Brain pericyte (primary cell): ENCODE results near the gene MOB3B.
"Not testable (repeated sequence)": the region's sequence is repeated elsewhere in the genome, so short reads cannot be mapped to it uniquely, and the experiment has no call there.

Experiments
- DNase-seq: peaks from one replicate; pipeline ENCODE4 v3.0.0-alpha.2; 2012; ENCODE audit warnings: low read depth, low spot score

Gene MOB3B

DNA sequence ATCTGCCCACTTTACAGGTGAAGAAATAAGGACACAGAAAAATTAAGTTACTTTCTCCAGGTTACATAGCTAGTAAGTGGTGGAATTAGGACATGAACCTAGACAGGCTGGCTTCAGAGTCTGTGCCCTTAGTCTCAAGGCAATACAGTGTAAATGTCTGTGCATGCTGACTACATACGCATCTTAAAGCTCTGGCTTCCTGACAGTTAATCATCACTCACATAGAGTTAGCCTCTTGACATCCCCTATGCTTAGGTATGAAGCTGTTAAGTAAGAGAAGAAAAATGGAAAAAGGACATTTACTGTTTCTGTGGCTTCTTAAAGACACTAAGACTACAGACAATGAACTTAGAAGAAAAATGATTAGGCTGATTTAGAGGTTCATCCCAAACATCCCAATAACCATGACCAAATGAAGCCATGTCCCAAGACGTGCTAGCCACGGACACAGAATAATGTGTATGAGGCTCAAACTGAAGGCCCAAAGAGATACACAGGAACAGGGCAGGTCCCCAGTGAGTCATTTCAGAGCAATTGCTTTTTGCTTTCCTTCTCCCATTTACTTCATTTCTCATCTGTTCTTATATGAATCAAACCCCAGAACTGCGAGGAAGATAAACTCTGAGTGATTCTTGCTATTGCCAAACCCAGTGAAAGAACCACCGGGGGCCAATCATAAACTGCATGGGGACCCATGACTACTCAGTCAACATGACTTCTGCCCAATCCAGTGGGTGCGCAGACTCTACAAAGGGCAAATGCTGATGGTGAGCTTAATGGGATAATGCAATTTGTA is 105.5 kb downstream of the MOB3B start:
- no peak for DNase-seq

DNA sequence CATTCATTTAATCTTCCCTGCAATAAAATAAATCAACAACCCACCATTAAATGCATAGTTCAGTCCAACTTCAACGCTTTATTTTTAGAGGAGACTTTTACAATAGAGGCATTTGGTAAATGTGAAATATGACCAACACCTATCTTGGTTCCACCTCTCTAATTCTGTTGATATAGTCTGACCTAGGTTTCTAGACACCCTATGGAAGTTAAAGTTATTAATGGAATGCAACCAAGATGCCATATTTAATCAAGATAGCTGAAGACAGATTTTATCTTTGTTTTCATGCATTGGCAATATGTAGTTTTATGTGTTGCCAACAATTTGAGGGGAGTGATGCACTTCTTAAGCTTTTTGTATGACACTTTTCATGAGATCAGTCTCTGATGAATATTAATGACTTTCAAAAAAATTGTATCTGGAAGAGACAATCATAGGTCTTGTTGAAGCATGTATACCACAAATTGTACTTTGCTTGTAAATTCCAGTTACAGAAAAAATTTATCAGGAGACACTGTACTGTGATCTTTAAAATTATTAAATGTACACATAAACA is 107.3 kb downstream of the MOB3B start:
- no peak for DNase-seq

DNA sequence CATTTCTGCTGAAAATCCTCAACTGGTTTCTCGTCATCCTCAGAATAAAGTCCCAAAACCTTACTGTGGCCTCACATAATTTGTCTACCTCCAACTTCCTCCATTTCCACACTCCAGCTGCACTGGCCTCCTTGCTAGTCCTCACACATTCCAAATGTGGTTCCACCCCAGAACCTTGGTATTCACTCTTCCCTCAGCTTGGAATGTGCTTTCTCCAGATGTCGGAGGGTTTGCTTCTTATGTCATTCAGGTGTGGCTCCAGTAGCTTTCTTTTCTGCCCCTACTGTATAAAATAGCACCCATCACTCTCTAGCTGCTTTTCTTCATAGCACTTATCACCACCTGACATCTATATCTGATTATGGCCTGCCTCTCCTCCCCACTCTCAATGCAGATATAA is 108.0 kb downstream of the MOB3B start:
- DNase-seq: no peak

DNA sequence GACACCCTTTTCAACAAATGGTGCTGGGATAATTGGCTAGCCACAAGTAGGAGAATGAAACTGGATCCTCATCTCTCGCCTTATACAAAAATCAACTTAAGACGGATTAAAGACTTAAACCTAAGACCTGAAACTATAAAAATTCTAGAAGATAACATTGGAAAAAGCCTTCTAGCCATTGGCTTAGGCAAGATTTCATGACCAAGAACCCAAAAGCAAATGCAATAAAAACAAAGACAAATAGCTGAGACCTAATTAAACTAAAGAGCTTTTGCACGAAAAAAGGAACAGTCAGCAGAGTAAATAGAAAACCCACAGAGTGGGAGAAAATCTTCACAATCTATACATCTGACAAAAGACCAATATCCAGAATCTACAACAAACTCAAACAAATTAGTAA is 110.1 kb downstream of the MOB3B start:
- DNase-seq: not testable (repeated sequence)

DNA sequence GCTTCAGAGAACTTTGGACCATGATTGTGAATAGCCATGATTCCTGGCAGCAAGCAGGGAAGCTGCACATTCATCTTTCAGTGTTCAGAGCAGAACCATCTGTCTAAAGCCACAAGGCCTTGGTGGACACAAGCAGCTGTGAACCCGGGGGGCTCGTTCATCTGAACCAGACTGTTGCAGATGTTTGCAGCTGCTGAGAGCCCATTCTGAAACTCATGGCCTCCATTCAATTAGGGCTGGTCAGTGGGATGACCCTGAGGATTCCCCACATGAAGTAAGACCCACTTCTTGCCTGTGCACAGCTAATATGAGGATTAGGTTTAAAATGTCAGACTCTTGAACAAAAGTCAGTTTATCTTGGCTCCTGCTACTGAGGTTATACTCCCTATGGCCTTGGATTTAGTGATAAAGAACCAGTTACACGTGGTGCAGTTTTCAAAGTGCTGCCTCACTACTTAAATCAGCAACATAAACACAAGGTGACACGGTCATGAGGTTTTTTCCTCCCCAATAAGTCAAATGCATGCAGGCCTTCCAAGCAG is 115.3 kb downstream of the MOB3B start:
- DNase-seq: no peak

DNA sequence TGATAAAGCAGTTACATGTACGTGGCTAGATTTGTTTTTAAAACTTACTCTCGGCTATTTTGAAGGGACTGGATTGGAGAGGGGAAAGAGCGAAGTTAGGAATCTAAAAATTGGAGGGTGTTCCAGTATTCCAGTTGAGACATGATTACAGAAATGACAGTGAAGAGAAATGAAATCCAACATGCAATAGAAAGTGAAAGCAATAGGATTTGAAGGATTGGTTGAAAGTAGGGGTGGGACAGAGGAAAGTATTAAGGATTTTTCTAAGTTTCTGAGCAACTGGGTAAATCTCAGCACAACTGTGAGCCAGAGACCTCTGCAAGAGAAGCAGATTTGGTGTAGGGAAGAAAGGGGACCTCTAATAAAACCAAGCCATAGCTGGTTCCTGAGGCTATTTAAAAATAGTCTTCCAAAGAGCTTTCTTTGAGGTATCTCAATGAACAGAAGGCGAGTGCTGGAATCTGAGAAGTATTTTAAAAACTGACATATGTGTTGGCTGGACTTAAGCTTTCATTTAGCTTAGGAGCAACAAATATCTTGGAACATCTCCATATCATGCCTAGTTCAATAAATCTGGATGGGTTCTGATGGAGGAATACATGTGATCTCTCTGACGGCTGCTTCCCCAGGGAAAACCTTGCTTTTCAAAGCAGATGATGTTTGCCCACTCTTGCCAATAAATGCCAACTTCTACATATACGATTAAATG is 115.9 kb downstream of the MOB3B start:
- no peak for DNase-seq

DNA sequence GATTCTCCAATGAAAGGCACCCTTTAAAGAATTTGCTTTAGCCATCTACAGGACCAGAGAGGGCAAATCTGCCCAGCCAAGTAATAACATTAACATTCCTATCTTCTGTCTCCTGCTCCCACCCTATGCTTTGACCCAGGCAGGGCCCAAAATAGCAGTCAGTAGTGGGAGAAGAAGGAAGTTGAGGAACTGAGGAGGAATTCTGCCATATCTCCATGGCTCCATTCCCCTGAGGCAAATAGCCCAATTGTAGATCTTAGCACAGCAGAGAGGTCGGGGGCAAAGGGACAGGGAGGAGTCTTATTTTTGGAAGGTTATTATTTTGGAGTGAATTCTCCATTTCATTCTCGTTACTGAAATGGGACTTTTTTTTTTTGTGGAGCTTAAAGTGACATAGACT is 116.7 kb downstream of the MOB3B start:
- DNase-seq: no peak

DNA sequence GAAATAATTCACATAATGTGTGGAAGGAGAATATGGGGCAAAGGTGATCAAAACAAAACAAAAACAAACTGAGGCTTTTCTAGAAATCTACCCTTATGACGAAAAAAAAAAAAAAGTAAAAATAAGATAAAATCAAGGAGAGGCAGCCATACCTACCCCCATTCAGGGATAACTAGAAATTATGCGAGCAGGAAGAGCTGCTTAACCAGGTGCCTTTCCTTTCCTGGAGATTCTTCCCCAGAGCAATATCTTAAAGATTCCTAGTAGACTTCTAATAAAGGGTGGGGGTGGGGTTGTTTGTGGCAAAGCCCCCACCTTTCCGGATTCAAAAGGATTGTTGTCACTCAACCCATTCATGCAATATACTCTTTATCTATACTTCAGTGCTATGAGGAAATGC is 117.5 kb downstream of the MOB3B start:
- DNase-seq: no peak

DNA sequence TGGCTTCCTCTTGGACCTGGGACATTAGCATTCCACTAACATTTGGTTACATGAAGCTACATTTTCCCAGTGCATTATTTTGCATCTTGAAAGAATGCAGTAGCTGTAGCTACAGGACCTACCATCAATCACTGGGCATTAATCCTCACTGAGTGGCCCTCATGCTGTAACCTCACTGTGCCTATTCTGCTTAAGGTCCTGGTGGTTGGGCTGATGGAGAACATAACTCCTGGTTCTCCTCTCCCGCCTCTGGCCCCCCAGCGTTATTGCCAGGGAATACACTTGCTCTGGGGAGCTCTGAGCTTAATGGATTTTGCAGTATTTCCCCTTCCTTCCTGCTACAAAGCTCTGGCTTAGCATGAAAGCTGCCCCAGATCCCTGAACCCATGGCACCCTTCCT is 121.1 kb downstream of the MOB3B start:
- DNase-seq: no peak

DNA sequence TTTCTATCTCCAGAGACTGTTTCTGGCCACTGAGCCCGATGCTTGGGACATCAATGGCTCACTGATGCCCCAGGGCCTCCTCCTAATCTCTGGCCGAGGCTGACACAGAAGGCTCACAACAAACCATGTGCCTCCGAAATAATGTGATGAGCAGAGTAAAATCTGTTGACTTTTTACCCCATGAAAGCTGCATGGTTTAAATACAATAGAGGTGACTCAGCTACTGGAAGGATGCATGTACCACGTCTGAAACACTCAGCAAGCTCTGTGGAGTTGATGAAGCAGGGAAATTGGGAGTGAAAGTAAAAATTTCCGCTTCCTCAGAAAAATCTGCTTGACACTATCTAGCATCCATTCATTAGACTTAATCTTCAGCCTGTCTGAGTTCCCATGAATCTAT is 121.6 kb downstream of the MOB3B start:
- DNase-seq: no peak

DNA sequence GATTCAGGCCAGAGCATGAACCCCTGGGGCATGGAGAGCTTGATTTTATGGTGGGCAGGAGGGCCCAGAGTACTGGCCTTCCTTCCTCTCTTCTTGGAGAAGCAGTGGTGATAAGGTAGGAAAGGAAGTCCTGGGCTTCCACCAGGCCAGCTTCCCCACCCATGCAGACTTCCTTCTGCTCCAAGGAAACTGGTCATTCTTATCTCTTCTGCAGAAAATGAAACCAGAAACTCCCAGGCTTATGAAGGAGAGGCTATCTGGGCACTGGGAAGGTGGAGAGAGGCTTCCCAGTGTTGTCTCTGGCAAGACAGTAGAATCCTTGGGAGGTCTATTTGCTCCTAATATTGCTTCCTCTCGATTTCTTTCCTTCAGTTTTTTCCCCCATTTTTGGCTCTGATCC is 122.1 kb downstream of the MOB3B start:
- no peak for DNase-seq

DNA sequence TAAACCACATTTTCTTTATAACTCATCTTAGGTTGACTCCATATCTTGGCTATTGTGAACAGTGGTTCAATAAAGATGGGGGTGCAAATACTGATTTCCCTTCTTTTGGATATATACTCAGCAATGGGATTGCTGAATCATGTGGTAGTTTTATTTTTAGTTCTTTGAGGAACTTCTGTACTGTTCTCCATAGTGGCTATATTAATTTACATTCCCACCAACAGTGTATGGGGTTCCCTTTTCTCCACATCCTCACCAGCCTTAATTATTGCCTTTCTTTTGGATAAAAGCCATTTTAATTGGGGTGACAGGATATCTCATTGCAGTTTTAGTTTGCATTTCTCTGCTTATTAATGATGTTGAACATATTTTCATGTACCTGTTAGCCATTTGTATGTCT is 125.0 kb downstream of the MOB3B start:
- no peak for DNase-seq

DNA sequence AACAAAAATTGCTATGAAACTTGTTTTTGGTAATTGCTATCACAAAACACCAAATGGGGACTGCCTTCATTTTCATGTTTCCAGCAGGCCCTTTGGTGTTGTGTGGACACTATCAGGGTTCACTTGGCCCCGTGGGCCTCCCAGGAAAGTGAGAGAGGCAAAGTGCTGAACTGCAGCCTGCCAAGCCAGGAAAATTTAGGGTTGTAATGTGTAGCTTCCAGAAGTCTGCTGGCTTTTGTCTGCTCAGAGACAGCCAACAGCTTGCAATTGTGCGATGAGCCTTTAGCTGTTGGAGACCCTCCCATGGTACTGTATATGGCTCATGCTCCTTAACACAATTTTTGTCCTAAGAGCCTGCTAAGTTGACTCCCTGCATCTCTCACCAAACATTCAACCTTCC is 127.0 kb downstream of the MOB3B start:
- DNase-seq: no peak

DNA sequence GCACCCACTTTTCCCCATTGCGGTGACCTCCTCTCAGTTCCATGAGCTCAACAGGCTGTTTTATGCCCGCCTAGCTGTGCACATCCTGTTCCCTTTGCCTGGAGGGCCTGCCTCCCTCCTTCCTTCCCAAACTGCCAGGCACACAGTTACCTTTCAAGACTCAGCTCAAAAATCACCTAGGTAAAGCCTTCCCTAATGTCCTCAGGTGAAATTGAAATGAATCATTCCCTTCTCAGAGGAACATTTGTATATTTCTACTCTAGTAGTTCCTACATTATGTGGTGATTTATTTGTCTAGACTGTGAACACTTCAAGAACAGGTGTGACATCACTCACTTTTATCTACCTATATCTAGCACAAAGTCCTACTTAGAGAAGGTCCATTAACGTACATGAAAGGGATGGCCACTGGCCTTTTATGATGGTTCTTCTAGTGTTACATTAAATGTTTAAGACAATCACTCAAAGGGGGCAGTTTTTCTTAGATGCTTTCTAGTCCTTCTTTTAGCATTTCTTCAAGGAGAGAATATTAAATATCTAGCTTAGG is 129.2 kb downstream of the MOB3B start:
- DNase-seq: no peak

DNA sequence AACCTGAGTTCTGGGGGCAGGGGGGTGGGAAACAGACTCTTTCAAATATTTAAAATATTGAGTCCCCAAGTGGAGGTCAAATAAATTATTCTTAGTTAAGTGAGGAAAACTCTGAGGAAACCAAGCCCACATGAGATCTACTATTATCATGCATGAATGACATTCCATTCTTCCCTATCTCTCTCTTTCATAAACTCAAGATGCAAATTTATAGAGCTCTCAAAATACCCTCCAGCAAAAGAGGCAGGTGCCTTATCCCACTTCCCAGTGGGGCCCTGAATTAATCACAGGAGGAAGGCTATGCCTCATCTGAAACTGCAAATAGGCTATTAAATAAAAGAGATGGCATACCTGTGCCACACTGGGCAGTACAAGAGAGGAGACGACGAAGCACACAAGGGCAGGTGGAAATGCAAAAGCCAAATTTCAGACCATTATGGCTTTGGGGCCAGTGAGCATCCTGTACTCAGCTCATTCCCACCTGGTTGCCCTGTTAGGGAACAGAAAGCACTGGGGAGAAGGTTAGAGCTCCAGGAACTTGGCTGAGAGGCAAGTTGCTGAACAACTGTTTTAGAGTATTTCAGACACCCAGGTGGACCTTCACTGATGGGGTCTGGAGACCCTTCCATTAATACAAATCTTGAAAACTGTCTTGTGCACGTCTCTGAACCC is 130.5 kb downstream of the MOB3B start:
- DNase-seq: no peak

DNA sequence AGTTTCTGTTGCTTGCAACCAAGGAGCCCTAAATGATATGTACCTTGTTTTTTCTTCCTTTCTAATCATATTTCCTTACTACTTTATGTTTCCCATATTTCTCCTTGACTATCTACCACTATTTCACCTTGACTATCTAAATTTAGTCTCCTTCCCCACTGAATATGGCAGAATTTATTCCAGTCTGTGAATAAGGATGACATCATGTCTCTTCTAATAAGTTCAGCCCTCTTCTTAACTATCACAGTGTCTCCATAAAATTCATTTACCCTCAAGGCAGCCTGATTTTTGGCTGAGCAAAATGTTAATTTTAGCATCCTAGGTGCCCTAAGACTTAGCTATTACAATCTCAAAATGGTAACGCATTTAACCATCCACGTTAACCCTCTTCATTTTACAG is 133.1 kb downstream of the MOB3B start:
- no peak for DNase-seq

DNA sequence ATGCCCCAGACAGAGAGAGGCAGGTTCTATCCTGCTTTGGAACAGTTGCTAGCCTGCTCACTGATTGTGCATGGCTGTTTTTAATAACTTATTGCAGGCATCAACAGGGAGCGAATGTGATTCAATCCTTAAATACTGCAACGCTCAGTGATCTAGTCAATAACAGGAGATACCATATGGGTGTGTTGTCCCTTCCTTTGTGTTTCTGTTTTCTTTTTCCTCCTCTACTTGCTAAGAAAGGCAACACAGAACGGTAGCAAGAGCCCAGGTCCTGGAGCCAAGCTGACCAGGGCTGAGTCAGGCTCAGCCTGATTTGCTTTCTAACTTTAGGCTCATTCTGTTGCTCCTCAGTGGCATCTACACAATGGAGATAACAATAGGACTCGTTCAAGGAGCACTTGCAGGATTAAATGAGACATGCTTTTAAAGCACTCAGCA is 134.1 kb downstream of the MOB3B start:
- DNase-seq: no peak

DNA sequence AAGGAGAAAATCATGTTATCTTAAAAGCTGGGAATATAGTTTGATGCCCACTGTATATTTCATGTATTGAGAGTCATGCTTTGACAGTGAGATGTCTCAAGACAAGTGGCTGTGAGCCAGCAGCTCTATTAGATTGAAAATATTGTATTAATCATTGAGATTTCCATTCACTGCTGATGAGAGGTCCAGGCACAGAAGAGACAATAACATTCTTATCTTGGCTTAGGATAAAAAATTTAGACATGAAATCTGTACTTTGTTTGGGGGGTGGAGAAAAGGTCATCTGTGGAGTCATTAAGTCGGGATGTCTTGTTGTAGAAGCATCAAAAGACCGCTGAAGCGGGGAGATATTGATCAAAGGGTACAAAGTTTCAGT is 134.8 kb downstream of the MOB3B start:
- no peak for DNase-seq

DNA sequence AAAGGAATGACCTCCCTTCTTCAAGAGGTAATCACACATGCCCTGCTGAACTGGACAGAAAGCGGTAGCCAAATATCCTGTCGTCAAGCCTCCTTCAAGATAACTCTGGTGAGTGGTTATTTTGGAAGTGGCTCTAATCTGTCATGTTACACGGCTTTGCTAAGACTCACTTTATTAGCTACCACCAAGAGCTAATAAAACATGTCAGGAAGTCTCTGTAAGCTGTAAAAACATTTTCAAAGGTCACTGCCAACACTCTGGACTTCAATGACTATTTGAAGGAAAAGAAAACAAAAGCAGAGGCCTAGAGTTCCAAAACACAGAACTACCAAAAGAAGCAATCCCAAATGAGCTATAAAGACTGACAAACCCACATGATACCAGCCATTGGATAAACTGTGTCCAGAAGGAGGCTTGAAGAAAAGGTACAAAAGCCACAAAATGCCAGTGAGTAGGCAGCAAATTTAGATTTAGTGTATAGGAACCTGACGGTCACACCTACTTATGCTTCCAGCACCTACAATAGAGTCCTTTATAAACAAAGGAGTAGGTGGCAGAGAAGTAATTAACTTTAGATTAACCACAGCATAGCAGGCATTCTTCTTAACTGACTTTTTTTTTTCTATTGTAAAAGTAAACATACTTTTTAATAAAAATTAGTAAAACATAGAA is 135.3 kb downstream of the MOB3B start:
- DNase-seq: no peak

DNA sequence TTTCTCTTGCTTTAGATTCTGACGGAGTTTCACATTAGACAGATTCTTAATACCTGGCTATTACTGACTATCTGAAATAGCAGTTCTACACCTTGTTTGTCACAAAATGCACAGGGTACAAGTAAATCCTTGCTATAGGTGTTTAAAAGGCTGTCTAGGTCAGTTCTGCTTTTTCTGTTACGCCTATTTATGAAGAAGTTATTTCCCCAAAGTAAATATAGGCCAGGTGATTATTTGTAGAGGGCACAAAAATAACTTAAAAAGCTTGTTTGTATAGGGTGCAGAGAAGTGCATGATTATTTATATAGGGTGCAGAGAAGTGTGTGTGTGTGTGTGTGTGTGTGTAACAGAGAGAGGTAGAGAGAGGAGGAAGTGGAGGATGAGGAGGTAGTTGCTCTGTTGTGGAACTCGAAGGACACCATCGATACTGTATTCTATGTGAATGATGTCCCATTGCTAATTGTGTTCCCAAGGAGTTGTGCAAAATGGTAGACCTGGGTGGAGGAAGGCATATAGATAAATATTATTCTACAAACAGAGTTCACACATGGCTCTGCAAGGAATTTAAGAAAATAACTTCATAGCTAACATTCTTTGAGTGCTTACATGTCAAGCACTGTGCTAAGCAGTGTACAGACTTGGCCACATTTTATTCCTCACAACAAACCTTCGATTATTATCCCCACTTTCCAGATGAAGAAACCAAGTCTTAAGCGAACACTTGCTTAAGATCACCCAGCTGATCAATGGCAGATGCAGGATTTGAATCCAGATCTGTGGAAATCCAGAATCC is 136.4 kb downstream of the MOB3B start:
- DNase-seq: no peak

DNA sequence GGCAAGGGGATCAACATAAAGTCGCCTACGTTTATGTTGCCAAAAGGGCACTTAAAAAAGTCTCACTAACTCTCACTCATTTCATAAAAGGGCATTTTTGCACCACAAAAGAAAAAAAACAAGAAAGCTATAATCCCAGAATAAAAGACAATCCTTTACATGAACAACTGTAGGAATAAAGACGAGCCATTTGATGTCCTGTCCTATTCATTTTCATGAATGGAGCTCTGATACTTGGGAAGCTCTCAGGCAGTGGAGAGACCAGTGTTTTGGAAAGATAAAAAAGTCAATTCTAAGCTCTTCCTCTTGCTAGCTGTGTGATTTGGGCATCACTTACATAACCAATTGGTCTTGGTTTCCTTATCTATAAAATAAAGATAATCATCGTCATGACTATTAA is 137.2 kb downstream of the MOB3B start:
- no peak for DNase-seq
